HG03565 (cell line): ENCODE data around the gene DLX3.

Experiments
- ATAC-seq: cut with Tn5 transposase; IDR thresholded peaks from one replicate; pipeline ENCODE4 v1.9.1; 2021; ENCODE audit warnings: mild to moderate bottlenecking, moderate library complexity; ENCODE audit not compliant: unreplicated experiment

Gene DLX3

GRCh38 chr17:49992933-49993422 is 2.0 kb downstream of the DLX3 start:
- no peak for ATAC-seq

DNA sequence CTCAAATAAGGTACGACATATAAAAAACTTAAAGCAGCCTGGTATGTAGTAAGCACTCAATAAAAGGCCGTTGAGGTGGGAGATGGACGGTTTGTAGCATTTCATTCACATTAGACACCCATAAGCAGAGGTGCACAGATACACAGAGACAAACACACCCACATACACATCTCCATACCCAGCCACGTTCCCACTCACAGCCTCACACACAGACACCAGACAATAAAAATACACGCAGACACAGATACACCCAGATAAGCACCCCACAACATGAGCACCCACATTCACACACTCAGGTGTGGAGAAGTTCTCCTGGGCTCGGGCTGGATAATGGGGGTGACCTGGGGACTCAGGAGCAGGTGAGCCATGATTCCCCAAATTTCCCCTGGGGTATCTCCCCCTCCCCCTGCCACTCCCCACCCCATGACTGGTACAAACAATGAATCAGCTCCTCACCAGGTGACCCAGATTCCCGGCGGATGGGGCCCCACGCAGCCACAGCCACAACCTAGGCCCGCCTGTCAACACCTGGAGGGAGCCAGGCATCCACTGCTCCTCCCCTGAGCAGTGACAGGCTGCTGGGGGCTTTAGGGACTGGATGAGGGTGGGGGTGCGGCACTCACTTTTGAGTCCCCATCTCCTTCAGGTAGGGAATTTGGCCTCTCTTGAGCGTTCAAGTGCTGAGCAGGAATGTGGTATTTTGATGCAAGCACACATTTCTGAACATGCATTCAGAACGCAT is 2.7 kb downstream of the DLX3 start:
- ATAC-seq = no peak

GRCh38 chr17:49991409-49991808 is 3.6 kb downstream of the DLX3 start:
- ATAC-seq = no peak

DNA sequence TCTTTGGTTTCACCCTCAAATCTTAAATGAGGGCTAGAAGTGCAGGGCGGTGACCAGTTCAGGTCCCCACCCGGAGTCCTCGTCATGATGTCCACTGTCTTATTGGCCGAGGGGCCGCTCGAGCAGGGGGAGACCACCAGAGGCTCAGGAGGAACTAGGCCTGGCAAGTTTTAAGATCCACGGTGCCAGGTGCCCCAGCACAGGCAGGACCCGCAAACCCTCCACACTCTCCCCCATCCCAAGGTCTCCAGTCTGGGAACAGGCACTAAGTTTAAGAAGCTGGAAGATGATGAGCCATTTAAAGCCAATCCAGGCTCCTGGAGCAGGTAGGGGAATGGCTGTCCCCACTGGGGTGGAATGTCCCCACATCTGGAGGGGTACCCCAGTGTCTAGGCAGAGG is 4.1 kb downstream of the DLX3 start:
- ATAC-seq = no peak

- ATAC-seq = no peak
Observed at GRCh38 chr17:49990331-49990730, 4.7 kb downstream of the DLX3 start.

DNA sequence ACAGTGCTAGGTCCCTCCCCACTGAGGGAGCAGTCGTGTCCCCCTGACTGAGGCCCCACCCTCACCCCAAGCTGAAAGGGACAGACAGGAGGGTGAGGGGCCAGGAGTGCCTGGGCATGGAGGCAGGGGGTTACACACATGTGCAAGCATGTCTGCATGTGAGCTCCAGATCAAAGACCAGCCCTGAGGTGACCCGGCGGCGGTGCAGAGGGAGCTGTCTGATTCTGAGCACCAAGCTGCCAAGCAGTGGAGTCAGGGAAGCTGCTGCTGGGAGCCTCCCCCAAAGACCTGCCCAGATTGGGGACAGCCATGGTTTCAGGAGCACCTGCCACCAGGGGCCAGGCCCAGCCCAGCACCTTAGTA is 5.5 kb downstream of the DLX3 start:
- ATAC-seq = no peak

DNA sequence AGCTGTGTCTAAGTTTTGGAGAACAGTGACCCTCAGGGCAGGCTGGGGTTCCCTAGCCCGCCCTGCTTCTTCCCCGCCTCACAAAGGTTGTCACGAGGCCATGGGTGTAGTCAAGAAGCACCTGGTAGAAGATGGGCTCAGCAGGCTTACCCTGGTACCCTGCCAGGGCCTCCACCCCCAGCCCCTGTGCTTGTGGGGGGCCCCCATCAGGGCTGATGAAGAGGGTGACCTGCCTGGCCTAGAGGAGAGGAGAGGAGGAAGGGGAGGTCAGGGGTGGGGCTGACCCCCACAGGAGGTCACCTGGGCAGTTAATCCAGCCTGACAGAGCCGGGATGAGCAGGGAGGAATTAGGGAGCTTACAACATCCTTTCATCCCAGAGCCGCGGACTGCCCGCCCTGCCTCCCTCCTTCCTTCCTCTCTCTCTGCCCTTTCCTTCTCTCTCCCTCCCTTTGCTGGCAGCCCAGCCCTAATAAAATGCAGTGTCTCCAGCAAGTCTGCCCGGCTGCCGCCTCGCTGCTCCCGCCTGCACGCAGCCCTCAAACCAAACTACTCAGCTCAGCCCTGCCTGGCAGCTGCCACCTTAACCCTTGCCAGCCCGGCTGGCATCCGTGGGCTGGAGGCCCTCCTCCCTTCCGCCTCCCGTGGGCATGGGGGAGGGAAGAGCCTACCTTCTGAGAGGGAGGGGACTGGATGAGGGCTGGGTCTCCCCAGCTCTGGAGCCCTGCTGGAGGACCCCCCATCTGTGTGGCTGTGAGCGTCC is 7.2 kb downstream of the DLX3 start:
- no peak for ATAC-seq

- ATAC-seq = no peak
Observed at GRCh38 chr17:49987290-49987585, 7.8 kb downstream of the DLX3 start.

DNA sequence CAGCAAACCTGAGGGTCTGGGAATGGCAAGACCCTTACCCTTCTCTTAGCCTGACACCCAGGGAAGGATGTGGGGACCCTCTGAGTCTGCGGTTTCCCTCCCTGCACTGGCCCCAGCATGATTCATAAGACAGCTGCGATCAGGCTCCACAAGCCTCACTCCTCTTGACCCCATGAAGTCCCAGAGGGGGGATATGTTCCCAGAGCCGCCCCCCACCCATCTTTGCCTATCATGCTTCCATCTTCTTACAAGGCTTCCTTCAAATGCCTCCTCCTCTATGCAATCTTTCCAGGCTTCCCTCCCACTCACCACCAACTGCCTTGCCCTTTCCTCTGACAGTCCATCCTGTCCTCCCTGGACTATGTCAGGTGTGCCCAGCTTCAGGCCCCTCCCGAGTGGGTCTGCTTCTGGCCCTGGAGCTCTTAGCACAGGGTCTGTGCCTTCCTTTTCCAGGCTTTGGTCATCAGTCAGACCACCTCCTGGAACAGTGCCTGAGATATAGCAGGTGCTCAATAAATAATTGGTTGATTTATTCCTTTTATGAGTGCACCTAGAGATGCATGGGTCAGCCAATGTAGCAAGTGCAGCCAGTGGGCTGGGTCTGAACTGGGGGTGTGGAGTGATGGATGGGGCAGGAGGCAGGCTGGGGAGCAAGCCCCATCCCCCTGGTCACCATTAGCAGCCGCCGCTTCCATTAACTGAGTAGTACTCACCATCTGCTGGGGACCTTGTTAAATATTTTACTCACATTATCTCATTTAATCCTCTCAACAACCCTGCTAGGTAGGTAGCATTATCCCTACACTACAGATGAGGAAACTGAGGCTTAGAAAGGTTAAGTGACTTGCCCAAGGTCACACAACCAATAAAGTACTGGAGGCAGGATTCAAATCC is 8.4 kb downstream of the DLX3 start:
- ATAC-seq = no peak

GRCh38 chr17:49985310-49985990 is 9.6 kb downstream of the DLX3 start:
- ATAC-seq = no peak

- no peak for ATAC-seq
Observed at GRCh38 chr17:49984776-49985175, 10.2 kb downstream of the DLX3 start.

GRCh38 chr17:49984283-49984682 is 10.7 kb downstream of the DLX3 start:
- no peak for ATAC-seq

- no peak for ATAC-seq
Observed at GRCh38 chr17:49980703-49981197, 14.3 kb downstream of the DLX3 start.

DNA sequence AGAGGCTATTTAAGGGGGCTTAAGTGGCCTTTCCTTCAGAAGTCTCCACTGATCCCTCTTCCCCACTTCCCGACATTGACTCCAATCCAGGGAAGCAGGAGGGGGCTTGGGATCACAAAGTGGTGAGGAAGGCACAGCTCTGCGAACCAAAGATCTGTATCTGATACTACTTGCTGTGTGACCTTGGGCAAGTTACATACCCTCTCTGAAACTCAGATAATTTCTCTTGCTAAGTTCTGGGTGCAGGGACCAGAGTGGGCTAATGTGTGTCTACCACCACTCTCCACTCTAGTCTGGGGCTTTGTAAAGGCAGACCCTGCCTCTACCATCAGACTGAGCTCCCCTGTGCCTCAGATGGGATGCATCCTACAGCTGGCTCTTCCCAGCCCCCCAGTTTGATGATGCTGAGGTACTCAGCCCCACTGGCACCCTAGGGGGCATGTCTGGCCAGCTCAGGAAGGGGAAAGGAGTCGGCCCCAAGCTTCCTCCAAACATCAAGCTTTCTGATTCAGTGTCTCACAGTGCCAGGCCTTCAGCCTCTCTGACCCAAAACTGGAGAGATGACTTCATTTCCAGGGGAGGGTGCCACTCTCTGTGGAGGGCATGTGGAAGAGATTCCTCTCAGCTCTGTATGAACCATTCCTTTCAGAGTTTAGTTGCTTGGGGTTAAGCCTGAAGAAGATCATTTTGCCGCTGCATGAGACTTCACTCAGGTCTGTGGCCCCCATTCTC is 15.1 kb downstream of the DLX3 start:
- ATAC-seq = no peak

DNA sequence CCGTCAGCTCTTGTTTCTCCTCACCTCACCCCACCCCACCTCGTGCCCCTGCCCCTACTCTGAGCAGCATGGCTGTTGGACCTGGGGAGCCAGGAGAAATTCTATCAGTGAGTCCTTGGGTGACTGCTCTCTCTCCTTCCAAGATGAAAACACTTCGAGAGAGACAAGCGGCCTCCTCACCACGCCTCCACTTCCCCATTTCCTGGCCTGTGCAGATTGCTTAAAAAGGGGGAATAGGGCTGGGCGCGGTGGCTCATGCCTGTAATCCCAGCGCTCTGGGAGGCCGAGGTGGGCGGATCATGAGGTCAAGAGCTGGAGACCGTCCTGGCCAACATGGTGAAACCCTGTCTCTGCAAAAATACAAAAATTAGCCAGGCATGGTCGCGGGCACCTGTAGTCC is 16.5 kb downstream of the DLX3 start:
- ATAC-seq = no peak

- no peak for ATAC-seq
Observed at GRCh38 chr17:49977463-49978389, 17.3 kb downstream of the DLX3 start.

DNA sequence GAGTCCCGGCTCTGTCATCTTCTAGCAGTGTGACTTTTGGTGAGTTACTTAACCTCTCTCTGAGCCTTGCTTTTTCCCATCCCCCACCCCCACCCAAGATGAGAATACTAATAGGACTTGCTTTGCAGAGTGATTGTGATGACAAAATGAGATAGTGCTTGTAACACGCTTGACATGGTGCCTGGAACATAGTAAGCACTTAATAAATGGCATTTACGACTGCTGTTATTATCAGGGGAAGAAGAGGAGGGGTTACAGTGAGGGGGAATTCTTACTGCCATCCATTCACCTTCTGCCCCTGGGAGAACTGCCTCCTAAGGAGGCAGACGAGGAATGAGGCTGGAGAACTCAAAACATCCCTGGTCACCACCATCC is 18.2 kb downstream of the DLX3 start:
- no peak for ATAC-seq

DNA sequence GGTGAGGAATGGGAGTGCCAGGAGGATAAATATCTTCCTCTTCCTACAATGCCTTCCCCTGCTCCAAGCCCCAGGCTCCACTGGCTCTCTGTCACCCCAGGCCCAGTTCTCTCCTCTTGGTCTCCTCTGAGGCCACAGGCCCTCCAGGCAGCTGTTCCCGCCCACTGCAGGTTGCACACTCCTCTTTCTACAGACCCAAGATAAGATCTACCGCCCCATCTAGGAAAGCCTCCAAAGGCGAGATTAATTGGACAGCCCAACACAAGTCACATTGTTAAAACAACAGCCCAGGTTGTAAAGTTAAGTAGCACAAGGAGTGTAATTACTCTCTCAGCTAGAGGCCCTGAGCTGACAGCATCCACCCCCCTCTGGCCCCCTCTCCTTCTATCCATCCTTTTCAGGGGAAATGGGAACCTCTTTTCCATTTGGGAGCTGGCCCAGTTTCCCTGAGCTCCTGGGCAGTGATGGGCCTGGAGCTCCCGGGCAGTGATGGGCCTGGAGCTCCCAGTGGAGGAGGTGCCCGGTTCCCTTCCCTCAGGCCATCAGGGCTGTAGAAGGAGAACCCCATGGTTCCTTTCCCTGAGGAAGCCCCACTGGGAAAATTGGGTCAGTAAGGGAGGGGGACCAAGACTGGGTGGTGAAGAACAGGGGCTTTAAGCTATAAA is 18.7 kb downstream of the DLX3 start:
- no peak for ATAC-seq

DNA sequence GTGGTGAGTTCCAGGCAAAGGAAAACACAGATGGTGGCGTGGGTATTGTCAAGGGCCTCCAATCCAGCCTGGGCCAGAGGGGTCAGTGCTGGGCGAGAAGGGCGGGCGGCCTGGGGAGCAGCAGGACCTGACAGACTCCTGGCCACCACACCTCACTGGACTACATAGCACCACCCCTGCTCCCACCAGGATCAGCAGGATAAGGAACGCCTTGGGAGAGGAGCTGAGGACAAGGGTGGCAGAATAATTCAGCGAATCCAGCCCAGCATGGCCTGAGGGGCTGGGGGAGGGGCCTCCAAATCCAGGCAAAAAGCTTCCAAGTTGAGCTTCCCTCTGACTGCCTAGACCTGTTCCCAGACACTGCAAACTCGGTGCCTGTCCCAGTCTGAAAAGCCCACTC is 19.5 kb downstream of the DLX3 start:
- no peak for ATAC-seq
